ENCODE data around the gene PPP1R10. TPM values are rescaled to one million over a fixed set of nuclear protein-coding genes. Genes with fewer than 3 reads are reported as not detected.

PPP1R10 gene
- polyA plus RNA-seq, 1 donor (not counting 4 experiments of a cell fraction or from before 2014, with no cell fraction given): 36.6 TPM

- H3K9me1 ChIP-seq (ENCODE audit: control insufficient read depth, extremely low read depth, insufficient read depth, low read length): no peaks in the 10 kb centered on the region
- DNase-seq (ENCODE audit: low read depth, low spot score) (no peak), FAIRE-seq (no peak)
- H3K27me3 ChIP-seq (ENCODE audit: control insufficient read depth, extremely low read depth, insufficient read depth, low read length): no peaks in the 10 kb centered on the region
- H2AFZ ChIP-seq (ENCODE audit: control insufficient read depth, low read length): no peak overlapping the region
- no peak overlapping the region for H3K4me3 ChIP-seq (ENCODE audit: control insufficient read depth in 2 of 3, extremely low read depth in 1 of 3, insufficient read depth in 2 of 3, low read depth in 1 of 3, low read length in 3 of 3)
- H4K20me1 ChIP-seq (ENCODE audit: control insufficient read depth, extremely low read depth, insufficient read depth, low read length): no peaks in the 10 kb centered on the region
- peaks cover under 1% of the 10 kb centered on the region for H3K79me2 ChIP-seq (ENCODE audit: control insufficient read depth, insufficient read depth, low read length)
- no peak overlapping the region for H3K4me2 ChIP-seq (ENCODE audit: control insufficient read depth, extremely low read depth, insufficient read depth, low read depth, low read length)
- peaks cover 31 to 39% of the 10 kb centered on the region in 2 experiments for H3K36me3 ChIP-seq (ENCODE audit: control insufficient read depth in 2 of 2, extremely low read depth in 1 of 2, insufficient read depth in 2 of 2, low read length in 2 of 2)
- no peaks in the 10 kb centered on the region for H3K9me3 ChIP-seq (ENCODE audit: control insufficient read depth, low read depth, low read length)
- H3K9ac ChIP-seq (ENCODE audit: control insufficient read depth, extremely low read depth, insufficient read depth, low read length): no peak overlapping the region
- dilution Hi-C loops (cut with MboI; ENCODE audit: extremely low pct_ligation_motif_present, low sequenced_read_pairs): no loop called here
- no peak overlapping the region for H3K27ac ChIP-seq (ENCODE audit: control insufficient read depth, insufficient read depth, low read length)
- no peaks in the 10 kb centered on the region for H3K4me1 ChIP-seq (ENCODE audit: control insufficient read depth, extremely low read depth, insufficient read depth, low read length)
- TF ChIP-seq EZH2 (IDR thresholded peaks at IDR 0.05; ENCODE audit: low read length) (no peak), CTCF (optimal IDR thresholded peaks at IDR 0.05 in 1 of 3, IDR thresholded peaks at IDR 0.05 in 1 of 3, conservative IDR thresholded peaks at IDR 0.05 in 1 of 3; ENCODE audit: extremely low read depth in 1 of 3, insufficient read depth in 2 of 3, low read length in 3 of 3) (no peak)
These were observed 17.3 kb downstream of the PPP1R10 start for GRCh38 chr6:30599625-30600324.

- Histone ChIP-seq H2AFZ (ENCODE audit: control insufficient read depth, low read length) (no peak overlapping the region), H3K4me3 (ENCODE audit: control insufficient read depth in 2 of 3, extremely low read depth in 1 of 3, insufficient read depth in 2 of 3, low read depth in 1 of 3, low read length in 3 of 3) (no peak overlapping the region), H3K9ac (ENCODE audit: control insufficient read depth, extremely low read depth, insufficient read depth, low read length) (no peak overlapping the region), H3K9me3 (ENCODE audit: control insufficient read depth, low read depth, low read length) (no peaks in the 10 kb centered on the region), H3K4me2 (ENCODE audit: control insufficient read depth, extremely low read depth, insufficient read depth, low read depth, low read length) (no peak overlapping the region), H3K9me1 (ENCODE audit: control insufficient read depth, extremely low read depth, insufficient read depth, low read length) (no peaks in the 10 kb centered on the region), H3K36me3 (ENCODE audit: control insufficient read depth in 2 of 2, extremely low read depth in 1 of 2, insufficient read depth in 2 of 2, low read length in 2 of 2) (peaks cover 27 to 39% of the 10 kb centered on the region in 2 experiments), H4K20me1 (ENCODE audit: control insufficient read depth, extremely low read depth, insufficient read depth, low read length) (no peaks in the 10 kb centered on the region), H3K79me2 (ENCODE audit: control insufficient read depth, insufficient read depth, low read length) (peaks cover 5% of the 10 kb centered on the region), H3K4me1 (ENCODE audit: control insufficient read depth, extremely low read depth, insufficient read depth, low read length) (no peaks in the 10 kb centered on the region), H3K27ac (ENCODE audit: control insufficient read depth, insufficient read depth, low read length) (no peak overlapping the region), H3K27me3 (ENCODE audit: control insufficient read depth, extremely low read depth, insufficient read depth, low read length) (no peaks in the 10 kb centered on the region)
- FAIRE-seq (no peak), DNase-seq (ENCODE audit: low read depth, low spot score) (no peak)
- TF ChIP-seq EZH2 (IDR thresholded peaks at IDR 0.05; ENCODE audit: low read length): no peak
- TF ChIP-seq CTCF (optimal IDR thresholded peaks at IDR 0.05 in 1 of 3, IDR thresholded peaks at IDR 0.05 in 1 of 3, conservative IDR thresholded peaks at IDR 0.05 in 1 of 3; ENCODE audit: extremely low read depth in 1 of 3, insufficient read depth in 2 of 3, low read length in 3 of 3): no peak
- dilution Hi-C loops (cut with MboI; ENCODE audit: extremely low pct_ligation_motif_present, low sequenced_read_pairs): no loop called here
These were observed 18.0 kb downstream of the PPP1R10 start for GRCh38 chr6:30598912-30599624.

Measured in keratinocyte (primary cell).